Retina (tissue), 1 donor: ENCODE measurements around the gene TNS3.

Experiments
- DNase-seq: peaks from one replicate; pipeline ENCODE4 v3.0.0-alpha.2; 2016

The TNS3 gene

GRCh38 chr7:47401611-47402570 lies 180.0 kb downstream of the TNS3 start:
- DNase-seq, result no peak

GRCh38 chr7:47400741-47401206 lies 181.1 kb downstream of the TNS3 start:
- DNase-seq, result no peak

- DNase-seq, result no peak
These were observed 181.9 kb downstream of the TNS3 start for GRCh38 chr7:47400001-47400400.

- no peak for DNase-seq
These were observed 187.1 kb downstream of the TNS3 start for GRCh38 chr7:47394751-47395252.

GRCh38 chr7:47394216-47394615 lies 187.7 kb downstream of the TNS3 start:
- DNase-seq, result no peak

- DNase-seq, result no peak
These were observed 188.5 kb downstream of the TNS3 start for GRCh38 chr7:47393406-47393805.

GRCh38 chr7:47392241-47392759 lies 189.6 kb downstream of the TNS3 start:
- no peak for DNase-seq

- DNase-seq, result no peak
These were observed 190.2 kb downstream of the TNS3 start for GRCh38 chr7:47391726-47392125.

- DNase-seq, result no peak
These were observed 191.0 kb downstream of the TNS3 start for GRCh38 chr7:47390914-47391313.

- DNase-seq, result no peak
These were observed 191.8 kb downstream of the TNS3 start for GRCh38 chr7:47389923-47390630.

GRCh38 chr7:47389171-47389922 lies 192.6 kb downstream of the TNS3 start:
- no peak for DNase-seq

GRCh38 chr7:47387506-47387905 lies 194.4 kb downstream of the TNS3 start:
- DNase-seq, result no peak

GRCh38 chr7:47386273-47386835 lies 195.6 kb downstream of the TNS3 start:
- no peak for DNase-seq

- no peak for DNase-seq
These were observed 196.3 kb downstream of the TNS3 start for GRCh38 chr7:47385536-47386125.

GRCh38 chr7:47384755-47385535 lies 197.0 kb downstream of the TNS3 start:
- no peak for DNase-seq

GRCh38 chr7:47383696-47384445 lies 198.0 kb downstream of the TNS3 start:
- DNase-seq, result no peak

GRCh38 chr7:47383072-47383471 lies 198.8 kb downstream of the TNS3 start:
- peak; percentile 22 for DNase-seq

GRCh38 chr7:47382200-47382599 lies 199.7 kb downstream of the TNS3 start:
- DNase-seq, result peak; percentile 17

- DNase-seq, result peak; percentile 69
These were observed 200.8 kb downstream of the TNS3 start for GRCh38 chr7:47381134-47381495.
